Fibroblast of lung (primary cell): ENCODE results near the gene TSHZ3. TPM values are rescaled to one million over a fixed set of nuclear protein-coding genes. Genes with fewer than 3 reads are reported as not detected.

Experiments
- DNase-seq, 2 donors: peaks; one replicate each; pipeline versions ENCODE4 v3.0.0 to v3.0.0-alpha.2; 2010; ENCODE audit warnings: low read depth in 2 of 2
- H2AFZ ChIP-seq: 2 replicates; pipeline ENCODE4 v1.5.1; 2012; ENCODE audit warnings: low read length, control low read depth, inconsistent platforms
- H3K27ac ChIP-seq: 2 replicates; pipeline ENCODE4 v1.5.1; 2011; ENCODE audit warnings: low read length, control low read depth; ENCODE audit not compliant: insufficient read depth
- H3K27me3 ChIP-seq: 2 replicates; pipeline ENCODE4 v1.5.1; 2011; ENCODE audit warnings: mild to moderate bottlenecking, low read length; ENCODE audit not compliant: control insufficient read depth, insufficient read depth
- H3K36me3 ChIP-seq: 2 replicates; pipeline ENCODE4 v1.5.1; 2011; ENCODE audit warnings: low read length; ENCODE audit not compliant: control insufficient read depth, insufficient read depth
- H3K4me1 ChIP-seq: 2 replicates; pipeline ENCODE4 v1.5.1; 2011; ENCODE audit warnings: low read length; ENCODE audit not compliant: control insufficient read depth, insufficient read depth; ENCODE audit errors: extremely low read depth
- H3K4me2 ChIP-seq: 2 replicates; pipeline ENCODE4 v1.5.1; 2011; ENCODE audit warnings: low read length, control low read depth; ENCODE audit not compliant: insufficient read depth; ENCODE audit errors: extremely low read depth
- H3K4me3 ChIP-seq, 4 experiments: fragments of 200-600 bp in 1 of 4; sonication (generic) in 1 of 4; replicated peaks in 1 of 4; 2 replicates each; pipeline ENCODE4 v1.5.1; 2011 to 2016; ENCODE audit warnings: low read length in 4 of 4, low read depth in 3 of 4, mild to moderate bottlenecking in 3 of 4, control low read depth in 2 of 4, inconsistent platforms in 1 of 4, mixed read lengths in 1 of 4; ENCODE audit not compliant: insufficient read depth in 1 of 4; ENCODE audit errors: control extremely low read depth in 1 of 4
- H3K79me2 ChIP-seq: 2 replicates; pipeline ENCODE4 v1.5.1; 2012; ENCODE audit warnings: mild to moderate bottlenecking, low read length, inconsistent platforms; ENCODE audit not compliant: control insufficient read depth, insufficient read depth
- H3K9ac ChIP-seq: 2 replicates; pipeline ENCODE4 v1.5.1; 2011; ENCODE audit warnings: mild to moderate bottlenecking, low read length, control low read depth; ENCODE audit not compliant: insufficient read depth
- H3K9me3 ChIP-seq: 2 replicates; pipeline ENCODE4 v1.5.1; 2012; ENCODE audit warnings: low read depth, low read length; ENCODE audit not compliant: control insufficient read depth, insufficient read depth
- H4K20me1 ChIP-seq: 2 replicates; pipeline ENCODE4 v1.5.1; 2011; ENCODE audit warnings: low read length; ENCODE audit not compliant: control insufficient read depth, insufficient read depth; ENCODE audit errors: extremely low read depth
- EZH2 ChIP-seq: IDR thresholded peaks from 2 replicates; pipeline ENCODE4 v1.5.1; 2012; ENCODE audit warnings: low read length, control low read depth, mild to moderate bottlenecking; ENCODE audit errors: missing control alignments
- polyA plus RNA-seq, 2 donors: library from polyadenylated mRNA; depleted of rRNA in 1 of 2; stranded (reverse) in 1 of 2; unstranded in 1 of 2; fragments of >200 nt; gene quantifications; 2 replicates each; pipeline ENCODE4 v1.2.1, GENCODE V29; 2011 to 2012; ENCODE audit warnings: missing spikeins in 1 of 2
- total RNA-seq: library from RNA; depleted of rRNA; stranded (reverse); fragments of >200 nt; gene quantifications from 2 replicates; pipeline ENCODE4 v1.2.1, GENCODE V29; 2014
- TF ChIP-seq, protein P1 (sequence below), 2 donors: IDR thresholded peaks in 1 of 2; conservative IDR thresholded peaks in 1 of 2; 1 replicate in 1 of 2; 2 replicates in 1 of 2; pipeline ENCODE4 v1.5.1; 2011 to 2012; ENCODE audit warnings: low read length in 2 of 2, control low read depth in 1 of 2, inconsistent platforms in 1 of 2, low read depth in 1 of 2, mild to moderate bottlenecking in 1 of 2

The TSHZ3 gene
- total and polyA plus RNA-seq, 2 donors (not counting 1 experiment from before 2014, with no cell fraction given), result 7.0 to 17.3 TPM

DNA sequence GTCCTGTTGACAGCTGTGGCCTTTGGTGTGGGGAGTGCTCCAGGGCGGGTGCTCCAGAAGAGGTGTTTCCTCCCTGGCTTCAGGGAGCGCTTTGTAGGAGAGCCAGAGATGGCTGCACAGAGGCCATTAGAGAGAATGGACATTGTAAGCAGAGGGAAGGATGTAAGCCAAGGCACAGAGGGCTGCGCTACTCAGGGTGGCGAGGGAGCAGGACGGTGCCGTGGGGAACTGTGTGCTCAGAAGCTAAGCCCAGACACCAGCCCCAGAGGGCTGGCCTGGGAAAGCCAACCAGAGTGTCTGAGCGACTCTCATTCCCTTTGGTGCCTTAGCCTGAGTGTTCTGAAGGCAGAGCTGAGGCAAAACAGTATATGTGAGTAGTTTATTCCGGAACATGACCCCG is 92.2 kb downstream of the TSHZ3 start:
- Histone ChIP-seq H3K4me3 (no peak overlapping the region), H3K27me3 (no peaks in the 10 kb centered on the region), H3K4me1 (peaks cover 3% of the 10 kb centered on the region), H3K36me3 (no peaks in the 10 kb centered on the region), H4K20me1 (no peaks in the 10 kb centered on the region), H3K27ac (no peak overlapping the region), H3K4me2 (no peak overlapping the region), H3K79me2 (no peaks in the 10 kb centered on the region), H2AFZ (no peak overlapping the region), H3K9me3 (no peaks in the 10 kb centered on the region), H3K9ac (no peak overlapping the region)
- no peak for TF ChIP-seq EZH2
- TF ChIP-seq, protein P1, sequence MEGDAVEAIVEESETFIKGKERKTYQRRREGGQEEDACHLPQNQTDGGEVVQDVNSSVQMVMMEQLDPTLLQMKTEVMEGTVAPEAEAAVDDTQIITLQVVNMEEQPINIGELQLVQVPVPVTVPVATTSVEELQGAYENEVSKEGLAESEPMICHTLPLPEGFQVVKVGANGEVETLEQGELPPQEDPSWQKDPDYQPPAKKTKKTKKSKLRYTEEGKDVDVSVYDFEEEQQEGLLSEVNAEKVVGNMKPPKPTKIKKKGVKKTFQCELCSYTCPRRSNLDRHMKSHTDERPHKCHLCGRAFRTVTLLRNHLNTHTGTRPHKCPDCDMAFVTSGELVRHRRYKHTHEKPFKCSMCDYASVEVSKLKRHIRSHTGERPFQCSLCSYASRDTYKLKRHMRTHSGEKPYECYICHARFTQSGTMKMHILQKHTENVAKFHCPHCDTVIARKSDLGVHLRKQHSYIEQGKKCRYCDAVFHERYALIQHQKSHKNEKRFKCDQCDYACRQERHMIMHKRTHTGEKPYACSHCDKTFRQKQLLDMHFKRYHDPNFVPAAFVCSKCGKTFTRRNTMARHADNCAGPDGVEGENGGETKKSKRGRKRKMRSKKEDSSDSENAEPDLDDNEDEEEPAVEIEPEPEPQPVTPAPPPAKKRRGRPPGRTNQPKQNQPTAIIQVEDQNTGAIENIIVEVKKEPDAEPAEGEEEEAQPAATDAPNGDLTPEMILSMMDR (conservative IDR thresholded peaks at IDR 0.05 in 1 of 2, IDR thresholded peaks at IDR 0.05 in 1 of 2; ENCODE audit: low read depth in 1 of 2, low read length in 2 of 2), result no peak
- no peak for DNase-seq

DNA sequence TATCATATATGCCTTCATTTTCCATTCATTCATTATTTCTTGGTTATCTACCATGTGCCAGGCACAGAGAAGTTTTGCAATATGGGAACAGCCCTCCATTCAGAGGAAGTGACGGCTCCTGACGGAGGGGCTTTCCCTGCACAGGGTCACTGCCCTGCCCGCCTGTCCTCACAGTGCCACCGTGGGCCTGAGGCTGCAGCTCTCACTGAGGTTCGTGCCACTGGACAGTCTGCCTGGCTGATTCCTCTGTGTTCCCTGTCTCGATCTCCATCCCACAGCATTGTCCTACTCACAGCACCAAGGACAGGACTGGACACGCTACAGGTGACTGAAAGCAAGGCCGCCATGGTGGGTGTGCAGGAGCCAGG is 92.7 kb downstream of the TSHZ3 start:
- DNase-seq, result no peak
- H3K27ac ChIP-seq, result no peak overlapping the region
- H4K20me1 ChIP-seq, result no peaks in the 10 kb centered on the region
- H3K9ac ChIP-seq, result no peak overlapping the region
- no peaks in the 10 kb centered on the region for H3K79me2 ChIP-seq
- H3K27me3 ChIP-seq, result no peaks in the 10 kb centered on the region
- no peak overlapping the region for H3K4me2 ChIP-seq
- no peaks in the 10 kb centered on the region for H3K9me3 ChIP-seq
- TF ChIP-seq, protein P1 (conservative IDR thresholded peaks at IDR 0.05 in 1 of 2, IDR thresholded peaks at IDR 0.05 in 1 of 2; ENCODE audit: low read depth in 1 of 2, low read length in 2 of 2), result no peak
- TF ChIP-seq EZH2, result no peak
- H3K36me3 ChIP-seq, result no peaks in the 10 kb centered on the region
- H3K4me1 ChIP-seq, result no peaks in the 10 kb centered on the region
- H2AFZ ChIP-seq, result no peak overlapping the region
- no peak overlapping the region for H3K4me3 ChIP-seq

DNA sequence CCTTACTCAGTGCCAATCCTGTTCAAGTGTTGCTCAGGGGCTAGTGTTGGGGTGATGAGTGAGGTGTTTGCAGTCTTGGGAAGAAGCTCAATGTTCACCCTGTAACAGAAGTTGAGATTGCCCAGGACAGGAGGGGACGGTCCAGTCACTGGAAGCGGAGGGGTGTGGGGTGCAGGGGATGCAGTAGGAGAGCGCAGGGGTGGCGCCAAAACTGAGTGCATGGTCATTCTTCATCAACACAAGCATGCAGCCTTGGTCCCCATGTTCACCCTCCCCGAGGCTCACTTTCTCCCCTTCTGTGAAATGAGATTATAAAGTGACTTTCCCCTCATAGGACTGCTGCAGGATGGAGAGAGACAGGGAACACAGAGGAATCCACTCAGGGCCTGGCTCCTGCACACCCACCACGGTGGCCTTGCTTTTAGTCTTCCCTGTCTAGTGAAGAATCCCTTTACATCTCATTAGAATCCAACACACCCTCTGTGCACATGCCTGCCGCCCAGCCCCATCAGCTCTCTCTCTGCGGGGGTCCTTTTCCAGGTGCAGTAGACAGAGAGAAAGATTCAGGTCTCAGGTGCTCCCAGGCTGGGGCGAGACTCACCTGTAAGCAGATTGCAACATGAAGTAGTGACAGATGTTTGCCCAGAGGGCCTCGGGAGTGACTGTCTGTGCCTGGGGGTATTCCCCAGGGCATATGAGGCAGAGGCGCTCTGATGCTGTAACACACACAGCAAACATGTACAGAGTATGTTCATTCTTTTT is 93.2 kb downstream of the TSHZ3 start:
- Histone ChIP-seq H3K79me2 (no peaks in the 10 kb centered on the region), H3K36me3 (no peaks in the 10 kb centered on the region), H3K27ac (no peak overlapping the region), H2AFZ (no peak overlapping the region), H3K27me3 (no peaks in the 10 kb centered on the region), H3K4me1 (no peaks in the 10 kb centered on the region), H3K4me2 (no peak overlapping the region), H3K9ac (no peak overlapping the region), H4K20me1 (no peaks in the 10 kb centered on the region), H3K9me3 (no peaks in the 10 kb centered on the region), H3K4me3 (no peak overlapping the region)
- DNase-seq, result no peak
- TF ChIP-seq, protein P1 (conservative IDR thresholded peaks at IDR 0.05 in 1 of 2, IDR thresholded peaks at IDR 0.05 in 1 of 2; ENCODE audit: low read depth in 1 of 2, low read length in 2 of 2), result no peak
- no peak for TF ChIP-seq EZH2
